GM12891 (cell line): Measurements from ENCODE around the gene AGTPBP1.

Source experiments
- DNase-seq: peaks from one replicate; pipeline ENCODE4 v3.0.0; 2011; ENCODE audit warnings: low spot score; ENCODE audit not compliant: insufficient read length
- FAIRE-seq: peaks from 2 replicates; lab custom pipeline; 2011; peaks lifted over from hg19 to GRCh38; lab: Jason Lieb, UNC
- PAX5 ChIP-seq: IDR thresholded peaks from 2 replicates; pipeline ENCODE4 v1.6.1; 2011; ENCODE audit warnings: low read length, moderate library complexity, mild to moderate bottlenecking; ENCODE audit not compliant: insufficient read depth, severe bottlenecking
- POLR2A ChIP-seq: IDR thresholded peaks from 2 replicates; pipeline ENCODE4 v1.6.1; 2011; ENCODE audit warnings: low read depth, low read length, control low read depth
- POLR2AphosphoS5 ChIP-seq: IDR thresholded peaks from 2 replicates; pipeline ENCODE4 v1.6.1; 2011; ENCODE audit warnings: low read depth, low read length, control low read depth
- POU2F2 ChIP-seq: IDR thresholded peaks from 2 replicates; pipeline ENCODE4 v1.6.1; 2011; ENCODE audit warnings: low read depth, mild to moderate bottlenecking, control low read depth, low read length, moderate library complexity
- SPI1 ChIP-seq: IDR thresholded peaks from 2 replicates; pipeline ENCODE4 v1.6.1; 2011; ENCODE audit warnings: low read depth, low read length, control low read depth
- TAF1 ChIP-seq: IDR thresholded peaks from 2 replicates; pipeline ENCODE4 v1.6.1; 2011; ENCODE audit warnings: low read depth, low read length, control low read depth

The AGTPBP1 gene

GRCh38 chr9:85543196-85543595 is 198.6 kb downstream of the AGTPBP1 start:
- FAIRE-seq (no peak), DNase-seq (no peak)
- TF ChIP-seq POU2F2 (no peak), SPI1 (no peak), PAX5 (no peak), POLR2AphosphoS5 (no peak)

DNA sequence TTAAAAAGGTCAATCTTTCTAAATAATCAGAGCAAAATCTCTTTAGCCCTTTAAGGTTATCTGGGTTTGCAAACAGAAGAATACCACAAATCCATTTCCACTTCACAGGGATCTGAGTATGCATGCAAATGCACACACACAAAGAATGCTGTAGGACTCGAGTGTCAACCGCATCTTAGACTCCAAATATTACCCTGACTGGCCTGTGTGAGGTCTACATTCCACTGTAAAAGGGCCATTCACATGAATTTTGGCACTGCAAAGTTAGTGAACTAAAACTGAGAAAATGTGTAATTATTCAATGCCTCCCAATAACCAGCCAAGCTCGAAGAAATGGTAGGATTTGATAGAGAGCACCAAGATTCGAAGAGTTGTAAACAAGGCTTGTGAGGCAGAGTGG is 199.9 kb downstream of the AGTPBP1 start:
- TF ChIP-seq SPI1 = no peak
- no peak for TF ChIP-seq PAX5
- no peak for TF ChIP-seq POLR2AphosphoS5
- TF ChIP-seq TAF1 = no peak
- no peak for TF ChIP-seq POU2F2
- no peak for TF ChIP-seq POLR2A
- DNase-seq (no peak), FAIRE-seq (no peak)

GRCh38 chr9:85536514-85536913 is 205.2 kb downstream of the AGTPBP1 start:
- FAIRE-seq (no peak), DNase-seq (no peak)
- TF ChIP-seq PAX5 (no peak), POU2F2 (no peak), TAF1 (no peak), POLR2AphosphoS5 (no peak), POLR2A (no peak), SPI1 (no peak)

GRCh38 chr9:85536076-85536475 is 205.7 kb downstream of the AGTPBP1 start:
- DNase-seq (no peak), FAIRE-seq (no peak)
- TF ChIP-seq SPI1 = no peak
- TF ChIP-seq PAX5 = no peak
- TF ChIP-seq TAF1 = no peak
- TF ChIP-seq POLR2A = no peak
- TF ChIP-seq POLR2AphosphoS5 = no peak
- TF ChIP-seq POU2F2 = no peak

DNA sequence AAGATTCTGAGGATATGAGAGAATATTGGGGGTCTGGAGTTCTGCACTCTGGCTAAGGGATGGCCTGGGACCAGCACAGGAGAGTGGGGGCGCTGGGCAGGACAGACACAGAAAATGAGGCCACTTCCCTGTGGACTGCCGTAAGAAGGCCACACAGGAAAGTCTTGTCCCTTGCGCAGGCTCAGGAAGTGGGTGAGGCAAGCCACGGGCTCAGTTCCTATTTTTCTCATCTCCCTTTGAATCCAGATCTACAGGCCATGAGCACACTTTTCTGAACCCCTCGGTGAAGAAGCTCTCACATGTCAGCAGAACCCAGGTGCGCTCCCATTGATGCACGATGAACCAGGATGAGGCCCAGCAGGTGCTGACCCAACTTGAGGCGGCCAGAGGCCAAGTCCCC is 207.4 kb downstream of the AGTPBP1 start:
- TF ChIP-seq POU2F2 (no peak), TAF1 (no peak), POLR2AphosphoS5 (no peak), POLR2A (no peak), SPI1 (no peak), PAX5 (no peak)
- DNase-seq (no peak), FAIRE-seq (no peak)

GRCh38 chr9:85533538-85533937 is 208.2 kb downstream of the AGTPBP1 start:
- DNase-seq = no peak
- FAIRE-seq = peak; percentile 72
- no peak for TF ChIP-seq SPI1
- TF ChIP-seq POLR2A = no peak
- no peak for TF ChIP-seq TAF1
- TF ChIP-seq POU2F2 = no peak
- TF ChIP-seq POLR2AphosphoS5 = no peak
- TF ChIP-seq PAX5 = no peak

GRCh38 chr9:85530721-85531120 is 211.0 kb downstream of the AGTPBP1 start:
- TF ChIP-seq POLR2AphosphoS5 = no peak
- no peak for TF ChIP-seq TAF1
- no peak for TF ChIP-seq SPI1
- TF ChIP-seq POLR2A = no peak
- no peak for TF ChIP-seq PAX5
- TF ChIP-seq POU2F2 = no peak
- FAIRE-seq (no peak), DNase-seq (no peak)

- DNase-seq = no peak
- TF ChIP-seq POLR2AphosphoS5 (no peak), TAF1 (no peak), PAX5 (no peak), POU2F2 (no peak), SPI1 (no peak), POLR2A (no peak)
- no peak for FAIRE-seq
Measured at GRCh38 chr9:85528607-85529006, 213.1 kb downstream of the AGTPBP1 start.

DNA sequence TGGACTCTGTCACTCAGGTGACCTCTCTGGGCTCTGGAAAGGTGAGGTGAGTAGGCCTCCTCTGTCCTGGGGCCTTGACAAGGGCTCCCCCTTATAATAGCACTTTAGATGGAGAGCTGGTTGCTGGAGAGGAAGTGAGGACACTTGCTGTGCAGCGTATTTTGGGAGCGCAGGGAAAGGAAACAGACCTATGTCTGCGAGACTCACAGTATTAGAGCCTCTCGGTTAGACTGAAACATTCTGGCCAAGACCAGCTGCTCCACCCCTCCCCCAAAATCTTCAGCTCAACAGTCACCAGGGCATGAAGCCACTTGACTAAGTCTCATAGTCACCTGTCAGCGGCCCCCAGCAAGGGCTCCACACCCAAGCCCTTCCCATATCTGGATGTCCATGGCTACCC is 213.6 kb downstream of the AGTPBP1 start:
- TF ChIP-seq PAX5 (no peak), POLR2AphosphoS5 (no peak), POU2F2 (no peak), POLR2A (no peak), TAF1 (no peak)
- FAIRE-seq (no peak), DNase-seq (no peak)

GRCh38 chr9:85527331-85528020 is 214.3 kb downstream of the AGTPBP1 start:
- no peak for FAIRE-seq
- no peak for DNase-seq
- TF ChIP-seq TAF1 (no peak), SPI1 (no peak), POU2F2 (no peak), POLR2A (no peak), POLR2AphosphoS5 (no peak)

GRCh38 chr9:85524531-85524930 is 217.2 kb downstream of the AGTPBP1 start:
- TF ChIP-seq POU2F2 (no peak), TAF1 (no peak), POLR2A (no peak), POLR2AphosphoS5 (no peak), SPI1 (no peak), PAX5 (no peak)
- FAIRE-seq (no peak), DNase-seq (no peak)
